Stimulated activated CD8-positive, alpha-beta memory T cell treated with anti-CD3 and anti-CD28 coated beads, Interleukin-12 subunit alpha, Interleukin-12 subunit beta, amount 100 ng/mL, for 24 hours (primary cell): ENCODE data around the gene FPR1.

ENCODE experiments used
- DNase-seq: peaks from one replicate; pipeline ENCODE4 v3.0.0-alpha.2; 2020; ENCODE audit errors: extremely low read depth

Gene FPR1

GRCh38 chr19:51737389-51737788 lies 14.3 kb downstream of the FPR1 start:
- DNase-seq, result no peak

- DNase-seq, result no peak
These were observed 15.8 kb downstream of the FPR1 start for GRCh38 chr19:51735759-51736449.

- DNase-seq, result no peak
These were observed 17.7 kb downstream of the FPR1 start for GRCh38 chr19:51733742-51734522.

- no peak for DNase-seq
These were observed 21.9 kb downstream of the FPR1 start for GRCh38 chr19:51729781-51730180.

GRCh38 chr19:51727349-51727880 lies 24.3 kb downstream of the FPR1 start:
- no peak for DNase-seq

GRCh38 chr19:51726049-51726448 lies 25.6 kb downstream of the FPR1 start:
- DNase-seq, result no peak

GRCh38 chr19:51724543-51724942 lies 27.1 kb downstream of the FPR1 start:
- no peak for DNase-seq

GRCh38 chr19:51722492-51722891 lies 29.2 kb downstream of the FPR1 start:
- no peak for DNase-seq

- no peak for DNase-seq
These were observed 29.8 kb downstream of the FPR1 start for GRCh38 chr19:51721905-51722304.

GRCh38 chr19:51719251-51719988 lies 32.3 kb downstream of the FPR1 start:
- DNase-seq, result no peak

- DNase-seq, result no peak
These were observed 34.8 kb downstream of the FPR1 start for GRCh38 chr19:51716925-51717324.

GRCh38 chr19:51715850-51716249 lies 35.8 kb downstream of the FPR1 start:
- DNase-seq, result no peak

- DNase-seq, result no peak
These were observed 36.8 kb downstream of the FPR1 start for GRCh38 chr19:51714848-51715247.

GRCh38 chr19:51713319-51714285 lies 38.1 kb downstream of the FPR1 start:
- DNase-seq, result no peak

GRCh38 chr19:51712461-51713081 lies 39.1 kb downstream of the FPR1 start:
- no peak for DNase-seq

GRCh38 chr19:51711702-51712101 lies 40.0 kb downstream of the FPR1 start:
- DNase-seq, result no peak

- no peak for DNase-seq
These were observed 41.5 kb downstream of the FPR1 start for GRCh38 chr19:51710163-51710562.

GRCh38 chr19:51709575-51709974 lies 42.1 kb downstream of the FPR1 start:
- DNase-seq, result no peak

- no peak for DNase-seq
These were observed 42.9 kb downstream of the FPR1 start for GRCh38 chr19:51708811-51709210.

GRCh38 chr19:51706885-51707284 lies 44.8 kb downstream of the FPR1 start:
- DNase-seq, result no peak

- DNase-seq, result no peak
These were observed 45.4 kb downstream of the FPR1 start for GRCh38 chr19:51706296-51706695.
